Skeletal muscle satellite cell (primary cell): ENCODE data around the gene SLC6A9. TPM values are rescaled to one million over a fixed set of nuclear protein-coding genes. Genes with fewer than 3 reads are reported as not detected.
A peak's percentile ranks its signal among the peaks of the same experiment; 100 is the strongest.

Experiments
- H3K27me3 ChIP-seq: 2 replicates; pipeline ENCODE4 v1.7.0; 2013; ENCODE audit warnings: low read length; ENCODE audit not compliant: control insufficient read depth, insufficient read depth
- H3K36me3 ChIP-seq: 2 replicates; pipeline ENCODE4 v1.7.0; 2013; ENCODE audit warnings: mild to moderate bottlenecking, control low read depth, low read length; ENCODE audit not compliant: insufficient read depth
- H3K4me1 ChIP-seq: 2 replicates; pipeline ENCODE4 v1.7.0; 2013; ENCODE audit warnings: low read length; ENCODE audit not compliant: control insufficient read depth, insufficient read depth
- H3K4me2 ChIP-seq: 2 replicates; pipeline ENCODE4 v1.7.0; 2013; ENCODE audit warnings: mild to moderate bottlenecking, low read length
- H3K4me3 ChIP-seq: 2 replicates; pipeline ENCODE4 v1.7.0; 2013; ENCODE audit warnings: low read length
- H3K9ac ChIP-seq: 2 replicates; pipeline ENCODE4 v1.7.0; 2013; ENCODE audit warnings: mild to moderate bottlenecking, low read depth, low read length, moderate library complexity
- H3K9me3 ChIP-seq: replicated peaks from 2 replicates; pipeline ENCODE4 v1.7.0; 2013; ENCODE audit warnings: mild to moderate bottlenecking, control low read depth, low read length
- total RNA-seq: library from RNA; depleted of rRNA; stranded (reverse); fragments of >200 nt; gene quantifications from 2 replicates; pipeline ENCODE4 v1.2.3, GENCODE V29; 2012; rRNA removed

Gene SLC6A9
- 1.8 and 3.1 TPM in 2 replicates for total RNA-seq

- peak within 1 kb of the TSS; percentile 92 for H3K4me2 ChIP-seq
- no peaks in the 10 kb centered on the region for H3K9me3 ChIP-seq
- H3K36me3 ChIP-seq = no peaks in the 10 kb centered on the region
- H3K4me3 ChIP-seq = peak within 1 kb of the TSS; percentile 70
- peak within 1 kb of the TSS; percentile 69 for H3K9ac ChIP-seq
- peaks cover 22% of the 10 kb centered on the region for H3K4me1 ChIP-seq
- H3K27me3 ChIP-seq = no peaks in the 10 kb centered on the region
These were observed at the start of gene SLC6A9 for GRCh38 chr1:44031252-44032169. Gene SLC6A9 (minus strand): TSS chr1:44031462. CDS start chr1:44024277, 7,185 bp downstream.

- H3K4me3 ChIP-seq = no peak overlapping the region
- H3K4me2 ChIP-seq = no peak overlapping the region
- no peaks in the 10 kb centered on the region for H3K27me3 ChIP-seq
- no peaks in the 10 kb centered on the region for H3K9me3 ChIP-seq
- no peaks in the 10 kb centered on the region for H3K4me1 ChIP-seq
- no peak overlapping the region for H3K9ac ChIP-seq
- no peaks in the 10 kb centered on the region for H3K36me3 ChIP-seq
These were observed 48.3 kb upstream of the SLC6A9 start for GRCh38 chr1:44079566-44079965.

- Histone ChIP-seq H3K4me2 (no peak overlapping the region), H3K4me3 (no peak overlapping the region), H3K27me3 (no peaks in the 10 kb centered on the region), H3K36me3 (no peaks in the 10 kb centered on the region), H3K9ac (no peak overlapping the region), H3K4me1 (no peaks in the 10 kb centered on the region), H3K9me3 (no peaks in the 10 kb centered on the region)
These were observed 46.8 kb upstream of the SLC6A9 start for GRCh38 chr1:44078104-44078503.

- Histone ChIP-seq H3K36me3 (no peaks in the 10 kb centered on the region), H3K27me3 (no peaks in the 10 kb centered on the region), H3K4me3 (no peak overlapping the region), H3K4me1 (no peaks in the 10 kb centered on the region), H3K4me2 (no peak overlapping the region), H3K9me3 (no peaks in the 10 kb centered on the region), H3K9ac (no peak overlapping the region)
These were observed 46.2 kb upstream of the SLC6A9 start for GRCh38 chr1:44077421-44077820.

- Histone ChIP-seq H3K27me3 (no peaks in the 10 kb centered on the region), H3K4me2 (no peak overlapping the region), H3K4me1 (peaks cover 10% of the 10 kb centered on the region), H3K4me3 (no peak overlapping the region), H3K36me3 (no peaks in the 10 kb centered on the region), H3K9ac (no peak overlapping the region), H3K9me3 (no peaks in the 10 kb centered on the region)
These were observed 44.8 kb upstream of the SLC6A9 start for GRCh38 chr1:44076066-44076465.

- Histone ChIP-seq H3K9me3 (no peaks in the 10 kb centered on the region), H3K4me2 (no peak overlapping the region), H3K36me3 (no peaks in the 10 kb centered on the region), H3K9ac (no peak overlapping the region), H3K4me1 (peaks cover 12% of the 10 kb centered on the region), H3K4me3 (no peak overlapping the region), H3K27me3 (no peaks in the 10 kb centered on the region)
These were observed 43.2 kb upstream of the SLC6A9 start for GRCh38 chr1:44074415-44074814.

- Histone ChIP-seq H3K9me3 (no peaks in the 10 kb centered on the region), H3K9ac (no peak overlapping the region), H3K4me2 (no peak overlapping the region), H3K36me3 (no peaks in the 10 kb centered on the region), H3K4me1 (peaks cover 14% of the 10 kb centered on the region), H3K4me3 (no peak overlapping the region), H3K27me3 (no peaks in the 10 kb centered on the region)
These were observed 42.3 kb upstream of the SLC6A9 start for GRCh38 chr1:44073528-44073927.

GRCh38 chr1:44072821-44073220 is 41.6 kb upstream of the SLC6A9 start:
- Histone ChIP-seq H3K36me3 (no peaks in the 10 kb centered on the region), H3K4me3 (no peak overlapping the region), H3K4me2 (no peak overlapping the region), H3K9me3 (no peaks in the 10 kb centered on the region), H3K4me1 (peaks cover 19% of the 10 kb centered on the region), H3K27me3 (no peaks in the 10 kb centered on the region), H3K9ac (no peak overlapping the region)

GRCh38 chr1:44072204-44072603 is 40.9 kb upstream of the SLC6A9 start:
- Histone ChIP-seq H3K27me3 (no peaks in the 10 kb centered on the region), H3K9ac (no peak overlapping the region), H3K9me3 (no peaks in the 10 kb centered on the region), H3K4me1 (peaks cover 19% of the 10 kb centered on the region), H3K4me3 (no peak overlapping the region), H3K36me3 (no peaks in the 10 kb centered on the region), H3K4me2 (peak overlapping the region; percentile 26)

GRCh38 chr1:44071461-44071860 is 40.2 kb upstream of the SLC6A9 start:
- H3K4me2 ChIP-seq = peak overlapping the region; percentile 26
- H3K9me3 ChIP-seq = no peaks in the 10 kb centered on the region
- peaks cover 19% of the 10 kb centered on the region for H3K4me1 ChIP-seq
- H3K9ac ChIP-seq = no peak overlapping the region
- H3K4me3 ChIP-seq = no peak overlapping the region
- no peaks in the 10 kb centered on the region for H3K27me3 ChIP-seq
- H3K36me3 ChIP-seq = no peaks in the 10 kb centered on the region

GRCh38 chr1:44068442-44068921 is 37.2 kb upstream of the SLC6A9 start:
- no peaks in the 10 kb centered on the region for H3K9me3 ChIP-seq

More at GRCh38 chr1:44068442-44068921, 37.2 kb upstream of the SLC6A9 start:
- Histone ChIP-seq H3K4me1 (peaks cover 19% of the 10 kb centered on the region), H3K36me3 (no peaks in the 10 kb centered on the region), H3K27me3 (no peaks in the 10 kb centered on the region), H3K4me2 (peak overlapping the region; percentile 22), H3K9ac (no peak overlapping the region), H3K4me3 (no peak overlapping the region)
